H9 (cell line): ENCODE data around the gene LRMDA. TPM values are rescaled to one million over a fixed set of nuclear protein-coding genes. Genes with fewer than 3 reads are reported as not detected.

Experiments
- DNase-seq: peaks from one replicate; pipeline ENCODE4 v3.0.0-alpha.2; 2017
- H2AFZ ChIP-seq: one replicate; pipeline ENCODE4 v1.6.1; 2013; ENCODE audit warnings: mild to moderate bottlenecking, low read length, control low read depth, moderate library complexity
- H2AK5ac ChIP-seq: 2 replicates; pipeline ENCODE4 v1.6.1; 2013; ENCODE audit warnings: low read length, control low read depth, mixed read lengths; ENCODE audit not compliant: insufficient read length
- H2BK120ac ChIP-seq: one replicate; pipeline ENCODE4 v1.6.1; 2013; ENCODE audit warnings: low read depth, mild to moderate bottlenecking, low read length, control low read depth, inconsistent platforms; ENCODE audit not compliant: poor library complexity, severe bottlenecking
- H2BK12ac ChIP-seq: 2 replicates; pipeline ENCODE4 v1.6.1; 2013; ENCODE audit warnings: low read length, control low read depth, mixed read lengths, low read depth; ENCODE audit not compliant: insufficient read length
- H2BK15ac ChIP-seq: 2 replicates; pipeline ENCODE4 v1.6.1; 2013; ENCODE audit warnings: low read depth, low read length, control low read depth
- H2BK20ac ChIP-seq: one replicate; pipeline ENCODE4 v1.6.1; 2013; ENCODE audit warnings: low read depth, mild to moderate bottlenecking, low read length, control low read depth, inconsistent platforms; ENCODE audit not compliant: poor library complexity, severe bottlenecking
- H2BK5ac ChIP-seq: 2 replicates; pipeline ENCODE4 v1.6.1; 2013; ENCODE audit warnings: low read length, control low read depth, mixed read lengths; ENCODE audit not compliant: insufficient read length
- H3K14ac ChIP-seq: 2 replicates; pipeline ENCODE4 v1.6.1; 2013; ENCODE audit warnings: low read length, control low read depth; ENCODE audit not compliant: insufficient read depth
- H3K18ac ChIP-seq: 2 replicates; pipeline ENCODE4 v1.6.1; 2013; ENCODE audit warnings: low read depth, mild to moderate bottlenecking, mixed read lengths, low read length, control low read depth; ENCODE audit not compliant: insufficient read length
- H3K23ac ChIP-seq: 2 replicates; pipeline ENCODE4 v1.6.1; 2013; ENCODE audit warnings: low read length, control low read depth, mixed read lengths, low read depth; ENCODE audit not compliant: insufficient read length
- H3K23me2 ChIP-seq: 2 replicates; pipeline ENCODE4 v1.6.1; 2013; ENCODE audit warnings: low read depth, mild to moderate bottlenecking, mixed read lengths, low read length, control low read depth; ENCODE audit not compliant: insufficient read length, poor library complexity, severe bottlenecking
- H3K27ac ChIP-seq: 2 replicates; pipeline ENCODE4 v1.5.1; 2013; ENCODE audit warnings: low read length, control low read depth, mixed read lengths, low read depth; ENCODE audit not compliant: insufficient read length
- H3K27me3 ChIP-seq: 2 replicates; pipeline ENCODE4 v1.6.1; 2013; ENCODE audit warnings: low read length, control low read depth, inconsistent platforms; ENCODE audit not compliant: insufficient read depth
- H3K4ac ChIP-seq: 2 replicates; pipeline ENCODE4 v1.6.1; 2013; ENCODE audit warnings: low read depth, mild to moderate bottlenecking, control low read depth, inconsistent platforms, low read length, moderate library complexity
- H3K4me1 ChIP-seq: 2 replicates; pipeline ENCODE4 v1.6.1; 2013; ENCODE audit warnings: low read length, control low read depth, inconsistent platforms; ENCODE audit not compliant: insufficient read depth
- H3K4me2 ChIP-seq: 2 replicates; pipeline ENCODE4 v1.6.1; 2013; ENCODE audit warnings: low read length, control low read depth, mixed read lengths; ENCODE audit not compliant: insufficient read length, insufficient read depth
- H3K56ac ChIP-seq: 2 replicates; pipeline ENCODE4 v1.6.1; 2013; ENCODE audit warnings: low read depth, mild to moderate bottlenecking, mixed read lengths, low read length, control low read depth; ENCODE audit not compliant: insufficient read length
- H3K79me1 ChIP-seq: 2 replicates; pipeline ENCODE4 v1.6.1; 2013; ENCODE audit warnings: low read depth, mild to moderate bottlenecking, moderate library complexity, low read length, control low read depth, inconsistent platforms; ENCODE audit not compliant: insufficient read depth, poor library complexity, severe bottlenecking
- H3K79me2 ChIP-seq: 2 replicates; pipeline ENCODE4 v1.6.1; 2013; ENCODE audit warnings: low read length, control low read depth, inconsistent platforms; ENCODE audit not compliant: insufficient read depth
- H3K9ac ChIP-seq: 2 replicates; pipeline ENCODE4 v1.6.1; 2013; ENCODE audit warnings: low read length, control low read depth, mixed read lengths; ENCODE audit not compliant: insufficient read length; ENCODE audit errors: extremely low read depth
- H3K9me3 ChIP-seq: one replicate; pipeline ENCODE4 v1.6.1; 2013; ENCODE audit warnings: low read depth, low read length, inconsistent platforms; ENCODE audit not compliant: control insufficient read depth
- H3T11ph ChIP-seq: one replicate; pipeline ENCODE4 v1.6.1; 2013; ENCODE audit warnings: mild to moderate bottlenecking, low read length, control low read depth, inconsistent platforms
- H4K20me1 ChIP-seq: one replicate; pipeline ENCODE4 v1.6.1; 2013; ENCODE audit not compliant: control insufficient read depth, insufficient read length, insufficient read depth
- H4K5ac ChIP-seq: 2 replicates; pipeline ENCODE4 v1.6.1; 2013; ENCODE audit warnings: low read depth, mild to moderate bottlenecking, mixed read lengths, low read length, control low read depth; ENCODE audit not compliant: insufficient read length
- H4K8ac ChIP-seq: replicated peaks from 2 replicates; pipeline ENCODE4 v1.6.1; 2013; ENCODE audit warnings: low read length, control low read depth, mixed read lengths, low read depth; ENCODE audit not compliant: insufficient read length
- H4K91ac ChIP-seq: 2 replicates; pipeline ENCODE4 v1.6.1; 2013; ENCODE audit warnings: low read depth, mild to moderate bottlenecking, moderate library complexity, mixed read lengths, low read length, control low read depth; ENCODE audit not compliant: insufficient read length
- H3K27ac Mint-ChIP-seq, 3 experiments: 2 replicates in 2 of 3; 3 replicates in 1 of 3; pipeline ENCODE4 v1.8.0; 2020 to 2021; ENCODE audit warnings: mixed read lengths in 3 of 3, mild to moderate bottlenecking in 1 of 3, moderate library complexity in 1 of 3
- H3K27me3 Mint-ChIP-seq: 2 replicates; pipeline ENCODE4 v1.8.0; 2021; ENCODE audit warnings: low read depth, mild to moderate bottlenecking, moderate library complexity, mixed read lengths
- H3K36me3 Mint-ChIP-seq, 3 experiments: 2 replicates in 2 of 3; 3 replicates in 1 of 3; pipeline ENCODE4 v1.8.0; 2020 to 2021; ENCODE audit warnings: low read depth in 3 of 3, mixed read lengths in 3 of 3; ENCODE audit not compliant: insufficient read depth in 1 of 3
- H3K4me1 Mint-ChIP-seq, 2 experiments: 2 replicates each; pipeline ENCODE4 v1.8.0; 2020; ENCODE audit warnings: mixed read lengths in 2 of 2
- H3K4me3 Mint-ChIP-seq, 2 experiments: 2 replicates in 1 of 2; 3 replicates in 1 of 2; pipeline ENCODE4 v1.8.0; 2020 to 2021; ENCODE audit warnings: mild to moderate bottlenecking in 2 of 2, mixed read lengths in 2 of 2, moderate library complexity in 1 of 2
- H3K9me3 Mint-ChIP-seq, 2 experiments: 2 replicates in 1 of 2; 3 replicates in 1 of 2; pipeline ENCODE4 v1.8.0; 2020; ENCODE audit warnings: mild to moderate bottlenecking in 2 of 2, mixed read lengths in 2 of 2, moderate library complexity in 1 of 2
- CTCF ChIP-seq: fragments of 200-600 bp; sonication (generic); conservative IDR thresholded peaks from 3 replicates; pipeline ENCODE4 v1.8.0; 2021; ENCODE audit warnings: antibody characterized with exemption, mild to moderate bottlenecking
- WGBS: extraction: QIAGEN DNeasy Blood & Tissue Kit; methylation state at CpG from one replicate; pipeline ENCODE4 v1.1.7; 2013; ENCODE audit warnings: missing lambda C conversion rate, low lambda C conversion rate, mixed read lengths; ENCODE audit not compliant: insufficient read length; ENCODE audit errors: extremely low coverage; 5-methylcytosine and 5-hydroxymethylcytosine counted together
- total RNA-seq: library from RNA; stranded (reverse); gene quantifications from 2 replicates; pipeline ENCODE4 v1.2.1, GENCODE V29; 2021

LRMDA gene
- total RNA-seq, 1 experiment from 2014 or later: 1.8 TPM

- no peaks in the 10 kb centered on the region for H3K79me1 ChIP-seq
- Mint-ChIP-seq H3K4me3 (no peak overlapping the region), H3K27me3 (no peaks in the 10 kb centered on the region), H3K9me3 (no peaks in the 10 kb centered on the region), H3K4me1 (peaks cover 3 to 5% of the 10 kb centered on the region in 2 experiments; a peak in 3 of 4 replicates), H3K27ac (no peak overlapping the region), H3K36me3 (peaks cover 0 to 3% (median 0%) of the 10 kb centered on the region in 3 experiments; a peak in 1 of 7 replicates)
- H3T11ph ChIP-seq: no peak overlapping the region
- no peaks in the 10 kb centered on the region for H3K27me3 ChIP-seq
- no peak for TF ChIP-seq CTCF
- no peak overlapping the region for H3K23ac ChIP-seq
- no peak overlapping the region for H3K4me2 ChIP-seq
- no peak overlapping the region for H2AK5ac ChIP-seq
- H2BK15ac ChIP-seq: no peak overlapping the region
- H3K4ac ChIP-seq: no peak overlapping the region
- no peak overlapping the region for H2AFZ ChIP-seq
- H3K4me1 ChIP-seq: no peaks in the 10 kb centered on the region
- H4K20me1 ChIP-seq: no peaks in the 10 kb centered on the region
- no peak overlapping the region for H3K18ac ChIP-seq
- DNase-seq: no peak
- WGBS: no CpG with 5 or more reads among the region's 7 CpGs
- no peak overlapping the region for H2BK12ac ChIP-seq
- no peak overlapping the region for H3K14ac ChIP-seq
- H4K5ac ChIP-seq: no peak overlapping the region
- no peak overlapping the region for H3K27ac ChIP-seq
- no peak overlapping the region for H2BK5ac ChIP-seq
- no peak overlapping the region for H3K9ac ChIP-seq
- no peak overlapping the region for H2BK120ac ChIP-seq
- no peak overlapping the region for H4K91ac ChIP-seq
- no peaks in the 10 kb centered on the region for H3K9me3 ChIP-seq
- H2BK20ac ChIP-seq: no peak overlapping the region
- H3K23me2 ChIP-seq: no peaks in the 10 kb centered on the region
- no peak overlapping the region for H4K8ac ChIP-seq
- H3K56ac ChIP-seq: no peak overlapping the region
- H3K79me2 ChIP-seq: no peaks in the 10 kb centered on the region
Measured at GRCh38 chr10:76522547-76522946, 1091.1 kb downstream of the LRMDA start.
